ENCODE data around the gene FLVCR2.

FLVCR2 gene

DNA sequence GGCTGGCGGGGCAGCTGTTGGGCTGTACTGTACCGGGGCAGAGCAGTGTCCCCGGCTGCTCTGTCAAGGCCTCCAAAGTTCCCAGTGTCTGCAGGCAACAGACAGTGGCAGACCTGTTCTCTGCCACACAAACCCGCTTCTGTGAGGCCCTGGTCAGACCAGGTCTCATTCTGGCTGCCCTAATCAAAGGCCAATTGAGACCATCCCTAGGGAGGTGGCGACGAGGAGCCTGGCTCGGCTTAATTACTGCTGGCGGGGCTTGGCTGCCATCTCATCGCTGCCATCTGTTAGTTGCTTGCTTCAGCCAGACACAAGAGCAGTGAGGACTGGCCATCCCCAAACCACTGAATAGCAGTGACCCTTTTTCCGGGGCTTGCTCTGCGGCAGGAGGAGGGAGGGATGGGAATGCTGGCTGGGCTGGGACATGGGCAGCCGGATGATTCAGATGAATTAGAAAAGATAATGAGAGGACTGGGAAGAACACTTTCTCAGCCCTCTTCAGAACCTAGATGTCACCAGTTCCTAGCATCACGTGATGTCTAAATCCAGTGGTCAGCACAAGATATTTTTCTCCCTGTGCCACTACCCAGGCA, 57.8 kb downstream of the FLVCR2 start:
- no peak for DNase-seq

DNA sequence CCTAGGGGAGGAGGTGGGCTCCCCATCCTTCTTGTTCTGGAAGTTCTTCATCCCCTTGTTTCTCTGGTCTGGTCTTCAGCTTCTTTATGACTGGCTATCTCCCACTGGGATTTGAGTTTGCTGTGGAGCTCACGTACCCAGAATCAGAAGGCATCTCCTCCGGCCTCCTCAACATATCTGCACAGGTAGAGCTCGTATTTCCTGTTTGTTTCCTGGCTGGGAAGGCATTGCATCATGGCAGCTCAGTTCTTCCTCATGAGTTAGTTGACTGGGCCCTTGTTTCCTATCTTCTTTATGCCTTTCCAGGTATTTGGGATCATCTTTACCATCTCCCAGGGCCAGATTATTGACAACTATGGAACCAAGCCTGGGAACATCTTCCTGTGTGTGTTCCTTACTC, 62.5 kb downstream of the FLVCR2 start:
- DNase-seq, result no peak

DNA sequence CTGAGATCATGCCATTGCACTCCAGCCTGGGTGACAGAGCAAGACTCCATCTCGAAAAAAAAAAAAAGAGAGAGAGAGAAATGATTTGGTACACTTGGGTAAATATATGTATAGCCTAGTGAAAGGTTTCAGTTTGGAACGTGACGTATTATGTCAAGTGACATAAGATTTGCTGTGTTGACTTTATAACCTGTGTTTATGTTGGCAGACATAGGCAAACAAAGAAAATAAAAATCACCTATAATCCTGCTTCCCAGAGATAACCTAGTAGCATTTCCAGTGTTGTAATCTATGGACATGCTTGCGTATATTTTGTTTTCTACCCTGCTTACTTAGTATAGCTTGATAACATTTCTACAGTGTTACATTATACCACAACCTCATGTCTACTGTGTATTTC, 65.6 kb downstream of the FLVCR2 start:
- no peak for DNase-seq

DNA sequence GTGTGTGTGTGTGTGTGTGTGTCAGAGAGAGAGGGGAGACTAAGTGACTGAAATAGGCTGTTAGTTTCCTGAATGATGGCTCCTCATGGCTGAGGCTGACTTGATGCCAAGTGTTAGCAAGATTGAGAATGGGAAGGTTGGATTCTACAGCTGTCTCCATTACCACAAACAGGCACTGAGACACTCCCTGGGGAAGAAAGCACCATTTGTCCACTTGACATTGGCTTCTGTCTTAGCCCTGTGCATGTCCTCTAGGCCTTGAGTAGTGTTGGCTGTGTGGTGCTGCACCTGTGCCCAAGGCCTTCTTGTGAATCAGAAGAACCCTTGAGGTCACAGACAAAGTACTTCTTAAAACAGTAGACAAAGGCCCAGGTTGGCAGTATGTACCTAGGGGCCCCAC, 66.6 kb downstream of the FLVCR2 start:
- DNase-seq, result no peak

DNA sequence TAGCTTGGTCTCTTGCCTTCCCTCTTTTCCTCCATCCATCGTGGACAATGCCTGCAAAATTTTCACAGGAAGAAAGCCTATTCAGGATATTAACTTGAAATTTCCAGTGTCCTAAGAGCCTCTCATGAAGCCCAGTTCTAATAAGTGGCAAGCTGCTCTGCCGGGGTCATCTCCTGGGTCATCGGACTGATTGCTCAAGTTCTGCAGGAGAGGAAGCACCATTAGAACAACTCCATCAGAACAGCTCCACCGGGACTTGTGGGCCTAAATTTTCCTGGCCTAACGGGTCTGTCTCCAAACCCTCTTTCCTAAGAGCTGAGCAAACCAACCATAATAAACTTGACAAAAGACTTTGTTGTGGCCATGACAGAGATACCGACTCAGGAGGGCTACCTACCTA, 68.3 kb downstream of the FLVCR2 start:
- no peak for DNase-seq

DNA sequence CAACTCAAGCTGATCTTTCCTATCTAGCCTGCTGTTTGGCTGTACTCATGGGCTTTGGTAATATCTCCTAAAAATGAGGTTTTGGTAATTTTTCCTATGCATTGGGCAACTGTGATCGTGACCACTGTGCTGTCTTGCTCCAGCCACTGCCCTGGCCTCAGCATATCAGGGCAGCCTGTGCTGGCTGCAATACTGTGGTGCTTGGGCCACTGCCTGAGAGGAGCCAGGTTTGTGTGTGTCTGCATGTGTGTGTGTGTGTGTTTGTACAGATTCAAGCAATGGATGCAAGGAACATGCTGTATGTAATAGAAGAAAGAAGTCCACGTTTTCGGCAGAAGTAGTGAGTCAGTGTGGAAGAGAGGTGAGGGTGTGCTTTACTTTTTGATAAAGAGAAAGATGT, 69.2 kb downstream of the FLVCR2 start:
- no peak for DNase-seq

DNA sequence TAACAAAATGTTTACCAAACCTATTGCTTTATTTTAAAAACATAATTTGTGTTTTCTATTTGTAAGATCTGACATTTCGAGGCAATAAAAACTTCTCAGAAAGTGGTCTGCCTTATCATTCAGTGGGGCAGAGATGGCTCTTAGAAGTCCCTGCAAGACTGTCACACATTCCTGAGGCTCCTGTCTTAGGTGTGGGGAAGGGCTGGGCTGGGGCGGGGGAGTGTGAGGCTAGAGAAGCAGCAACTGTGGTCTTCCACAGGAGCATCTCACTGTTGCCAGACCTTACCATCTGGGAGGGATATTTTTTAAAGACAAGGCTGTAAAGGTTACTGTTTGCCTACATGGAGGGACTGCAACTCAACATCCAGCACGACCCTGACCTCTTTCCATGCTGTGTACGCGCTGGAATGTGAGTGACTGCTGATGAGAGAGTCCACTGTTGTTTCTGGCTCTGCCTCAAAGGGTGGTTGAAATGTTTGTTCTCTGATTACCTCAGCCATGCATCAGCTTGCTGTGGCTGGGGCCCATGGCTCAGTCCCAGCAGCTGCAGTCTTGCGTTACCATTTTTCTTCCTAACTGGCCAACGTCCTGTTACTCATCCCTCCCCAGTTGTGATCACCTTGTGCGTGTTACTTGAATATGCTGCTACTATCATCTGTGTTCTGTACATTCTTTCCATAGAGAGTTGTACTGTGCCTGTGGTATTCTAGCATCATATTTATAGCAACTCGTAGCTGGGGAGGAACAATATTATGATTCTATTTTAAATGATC, 69.8 kb downstream of the FLVCR2 start:
- no peak for DNase-seq

DNA sequence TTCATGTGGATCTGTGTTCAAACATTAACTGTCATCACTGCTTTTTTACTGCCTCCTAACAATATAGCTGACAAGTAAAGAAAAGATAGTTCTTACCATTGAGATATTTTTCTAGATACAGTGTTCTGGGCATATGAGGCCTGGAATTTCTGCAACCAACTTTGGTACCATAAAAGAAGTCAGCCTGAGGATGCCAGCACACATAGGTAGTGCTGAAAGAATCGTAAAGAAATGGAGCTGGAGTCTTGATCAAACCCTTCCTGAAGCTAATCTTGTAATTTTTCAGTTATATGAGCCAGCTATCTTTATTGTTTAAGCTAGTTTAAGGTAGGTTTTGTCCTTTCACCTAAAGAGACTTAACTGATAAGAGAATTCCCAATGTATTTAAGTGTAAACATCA, 70.9 kb downstream of the FLVCR2 start:
- DNase-seq, result no peak

DNA sequence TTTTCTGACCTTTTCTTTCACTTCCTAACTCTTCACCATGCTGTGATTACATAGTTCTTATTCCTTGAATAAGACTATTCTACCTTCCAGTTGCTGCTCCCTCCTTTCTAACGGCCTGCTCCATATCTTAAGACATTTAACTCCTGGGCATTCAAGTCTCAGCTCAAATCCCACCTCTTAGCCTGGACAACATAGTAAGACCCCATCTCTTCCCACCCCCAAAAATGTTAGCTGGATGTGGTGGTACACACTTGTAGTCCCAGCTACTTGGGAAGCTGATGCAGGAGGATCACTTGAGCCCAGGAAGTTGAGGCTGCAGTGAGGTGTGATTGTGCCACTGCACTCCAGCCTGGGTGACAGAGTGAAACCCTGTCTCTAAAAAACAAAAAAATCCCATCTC, 71.4 kb downstream of the FLVCR2 start:
- DNase-seq, result no peak

DNA sequence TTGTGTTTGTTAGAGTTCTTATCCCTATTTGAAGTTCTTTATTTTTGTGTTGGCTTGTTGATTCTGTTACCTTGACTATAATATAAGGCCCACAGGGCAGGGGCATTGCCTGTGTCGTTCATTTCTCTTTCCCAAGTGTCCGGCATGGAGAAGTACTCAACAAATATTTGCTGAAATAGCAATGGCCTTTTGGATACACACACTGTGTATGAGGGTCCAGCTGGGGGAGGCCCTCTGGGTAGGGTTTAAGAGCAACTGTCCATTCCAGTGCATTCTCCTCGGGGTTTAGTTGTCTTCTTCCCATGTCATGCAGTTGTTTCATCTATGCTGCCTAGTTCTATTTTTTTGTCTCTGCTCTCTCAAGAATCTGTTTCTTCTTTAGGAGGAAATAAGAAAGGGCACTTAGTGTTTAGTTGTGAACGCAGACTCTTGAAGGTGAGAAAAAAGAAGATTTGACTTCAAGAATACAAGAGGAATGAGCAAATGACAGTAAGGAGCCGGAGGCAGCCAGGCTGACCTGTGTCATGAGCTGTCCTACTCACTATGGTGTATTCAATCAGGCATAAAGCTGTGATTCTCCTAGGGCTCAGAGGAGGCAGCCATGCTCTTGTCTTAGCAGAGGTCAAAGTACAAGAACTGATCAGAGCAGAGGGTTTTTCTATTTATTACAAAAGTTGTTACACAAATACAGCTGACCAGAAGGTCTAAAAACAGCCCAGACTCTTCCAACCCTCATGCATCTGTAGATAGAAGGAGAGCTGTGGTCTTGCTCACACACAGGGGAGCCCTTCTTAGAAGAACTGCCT, 72.0 kb downstream of the FLVCR2 start:
- DNase-seq, result no peak

DNA sequence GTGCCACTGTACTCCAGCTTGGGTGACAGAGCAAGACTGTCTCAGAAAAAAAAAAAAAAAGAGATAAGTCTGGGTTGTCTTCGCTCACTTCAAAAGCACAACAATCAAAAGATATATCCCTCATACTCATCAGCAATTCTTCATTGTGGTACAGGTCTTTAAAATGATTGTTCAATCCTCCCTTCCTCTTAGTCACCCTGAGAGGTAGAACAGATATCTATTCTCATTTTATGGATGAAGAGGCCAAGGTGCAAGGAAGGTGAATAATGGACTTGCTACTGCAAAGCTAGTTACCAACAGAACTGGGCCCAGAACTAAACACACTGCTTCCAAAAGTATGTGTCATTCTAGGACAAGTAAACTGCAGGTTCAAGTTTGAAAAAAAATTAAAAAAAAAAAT, 75.1 kb downstream of the FLVCR2 start:
- DNase-seq, result no peak

DNA sequence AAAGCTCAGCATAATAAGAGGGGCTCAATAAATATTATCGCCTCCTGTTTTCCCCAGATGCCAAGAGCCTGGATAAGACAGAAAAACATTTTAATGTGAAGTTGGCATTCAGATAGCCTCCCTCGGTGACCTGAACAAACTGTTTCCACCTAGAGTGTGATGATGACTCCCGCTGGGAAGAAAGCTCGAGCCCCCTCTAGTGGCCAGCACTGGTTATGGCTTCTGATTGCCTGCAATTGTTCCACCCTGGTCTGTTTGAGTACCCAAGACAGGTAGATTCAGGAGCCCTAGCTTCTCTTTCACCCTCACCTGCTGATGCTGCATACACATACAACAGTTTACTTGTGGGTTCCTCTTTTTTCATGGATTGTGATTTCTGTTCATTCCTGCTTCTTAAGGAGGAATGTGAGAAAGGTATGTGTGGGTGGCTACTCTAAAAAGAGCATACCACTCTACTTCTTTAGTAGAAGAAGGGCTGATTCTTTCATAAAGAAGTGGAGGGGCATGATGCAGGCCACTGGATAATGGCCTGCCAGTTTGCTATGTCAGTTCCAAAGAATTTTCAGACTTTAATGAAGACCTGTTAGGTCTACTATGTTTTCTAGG, 75.8 kb downstream of the FLVCR2 start:
- DNase-seq, result peak; percentile 60 to 95

DNA sequence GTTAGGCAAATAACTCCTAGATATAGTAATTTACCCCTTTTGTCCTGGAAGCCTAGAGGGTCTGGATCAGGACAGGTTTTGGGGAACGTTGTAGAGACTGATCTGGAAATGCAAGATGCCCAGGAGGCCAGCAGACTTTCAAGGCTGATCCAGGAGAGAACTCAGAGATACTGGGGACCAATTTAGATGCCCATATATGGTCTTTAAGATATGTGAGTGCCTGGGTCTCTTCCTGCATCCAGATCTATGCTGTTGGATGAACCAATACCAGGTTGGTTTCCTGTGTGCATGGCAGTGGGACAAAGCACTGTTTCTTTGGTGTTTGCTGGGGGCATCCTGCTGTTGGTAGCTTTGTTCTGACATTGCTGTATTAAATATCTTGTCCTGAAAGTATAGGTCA, 76.8 kb downstream of the FLVCR2 start:
- no peak for DNase-seq

DNA sequence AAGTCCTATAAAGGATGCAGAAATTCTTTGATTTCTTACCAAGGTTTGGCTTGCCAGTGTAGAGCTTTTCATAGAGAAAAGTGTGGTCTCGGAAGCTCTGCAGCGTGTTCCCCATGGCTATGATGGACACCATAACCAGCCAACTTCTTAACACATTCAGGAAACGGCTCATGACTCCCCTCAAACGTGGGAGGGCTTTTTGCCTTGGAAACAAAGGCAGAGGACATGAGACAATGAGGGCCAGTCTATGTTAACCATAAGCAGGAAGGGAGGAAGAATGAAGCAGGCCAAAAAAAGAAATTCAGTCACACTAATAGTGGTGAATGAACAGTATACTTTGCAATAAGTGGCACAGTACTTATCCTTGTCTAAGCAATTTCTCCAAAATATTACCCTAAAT, 78.9 kb downstream of the FLVCR2 start:
- DNase-seq, result no peak

DNA sequence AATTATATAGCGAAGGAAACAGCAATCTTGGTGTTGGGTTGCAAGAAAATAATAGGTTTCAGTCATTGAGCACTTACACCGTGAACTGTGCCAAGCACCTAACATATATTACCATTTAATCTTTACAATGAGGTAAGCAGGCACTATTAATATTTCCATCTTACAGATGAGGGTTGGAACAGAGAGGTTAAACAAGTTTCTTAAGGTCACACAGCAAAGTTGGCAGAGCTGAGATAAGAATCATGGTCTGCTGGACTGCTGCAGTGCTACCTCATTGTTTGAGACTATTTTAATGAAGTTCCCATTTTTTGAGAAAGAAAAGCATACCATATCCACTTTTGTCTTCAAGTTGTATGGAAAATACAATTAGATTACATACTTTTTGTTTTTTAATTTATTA, 80.5 kb downstream of the FLVCR2 start:
- no peak for DNase-seq

DNA sequence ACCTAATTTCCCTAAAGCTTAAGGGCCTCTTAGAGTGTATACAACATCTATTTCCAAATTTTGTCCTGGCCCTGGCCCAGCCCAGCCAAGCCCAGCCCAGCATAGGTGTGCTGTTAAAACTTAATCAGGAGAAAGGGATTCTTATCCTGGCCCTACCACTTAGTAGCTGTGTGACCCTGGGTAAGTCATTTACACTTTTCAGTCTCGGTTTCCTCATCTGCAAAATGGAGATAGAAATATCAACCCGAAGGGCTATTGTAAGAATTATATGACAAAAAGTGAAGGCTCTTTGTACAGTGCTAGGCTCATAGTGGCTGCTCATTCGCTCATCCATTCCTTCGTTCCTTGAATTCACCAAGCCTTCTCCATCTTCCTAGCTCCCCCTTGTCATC, 81.8 kb downstream of the FLVCR2 start:
- DNase-seq, result no peak

DNA sequence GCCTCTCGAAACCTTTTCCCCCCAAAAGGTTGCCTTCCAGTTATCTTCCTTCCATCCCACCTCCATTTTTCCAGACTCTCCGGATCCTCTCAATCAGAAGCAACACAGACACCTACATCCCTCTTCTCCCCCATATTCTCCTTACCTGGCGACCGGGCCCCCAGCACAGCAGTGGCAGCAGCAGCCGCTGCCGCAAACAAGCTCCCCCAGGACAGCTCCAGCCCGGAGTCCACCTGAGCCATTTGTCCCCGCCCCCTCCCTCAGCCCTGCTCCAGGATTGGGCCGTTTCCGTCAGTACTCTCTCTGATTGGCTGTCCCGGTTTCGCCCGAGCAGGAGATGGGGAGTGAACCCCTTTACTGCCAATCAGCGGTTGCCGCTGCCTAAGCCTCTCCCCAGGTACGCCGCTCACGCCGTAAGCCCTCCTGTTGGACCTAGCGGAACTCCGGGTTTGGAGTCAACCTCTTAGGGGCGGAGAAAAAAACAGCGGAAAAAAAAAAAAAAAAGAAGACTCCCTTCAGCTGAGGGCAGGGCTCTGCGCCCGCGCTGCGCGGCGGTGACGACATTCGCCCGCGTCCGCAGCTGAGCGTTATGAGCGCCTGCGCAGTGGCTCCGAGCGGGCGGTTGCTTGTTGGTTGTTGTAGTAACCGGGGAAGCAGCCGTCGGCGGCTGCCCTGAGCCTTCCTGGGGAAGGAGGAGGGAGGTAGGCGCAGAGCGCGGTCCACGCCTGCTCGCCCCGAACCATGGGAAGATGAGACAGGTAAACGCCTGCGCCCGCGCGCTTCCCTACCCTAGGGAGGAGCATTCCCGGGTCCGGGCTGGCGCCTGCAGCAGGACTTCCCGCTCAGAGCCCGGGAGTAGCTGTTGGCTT, 82.4 kb downstream of the FLVCR2 start, which contains the start of the genes ERG28 and TTLL5:
TSS of gene ERG28 (minus strand) at position 247 of the 869 bp plus-strand sequence. CDS start 3,374 bp downstream, outside the sequence.
TSS of gene TTLL5 (plus strand) at position 617 of the 869 bp plus-strand sequence. CDS start 1,904 bp downstream, outside the sequence.
- DNase-seq, result peak; percentile 94

DNA sequence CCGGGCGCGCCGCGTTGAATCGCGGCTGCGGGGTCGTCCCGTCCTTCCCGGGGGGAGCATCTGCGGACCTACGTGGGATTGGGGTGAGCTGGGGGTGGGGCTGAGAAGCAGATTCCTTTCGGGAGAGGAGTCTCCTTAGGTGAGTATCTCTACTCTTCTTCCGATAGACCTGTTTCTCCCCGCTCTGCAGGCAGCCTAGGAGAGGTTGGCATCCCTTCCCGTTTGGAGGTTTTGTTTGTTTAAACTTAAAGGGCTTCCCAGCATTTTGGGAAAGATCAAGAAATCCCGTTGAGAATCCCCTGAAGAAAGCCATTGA, 83.0 kb downstream of the FLVCR2 start:
- no peak for DNase-seq

DNA sequence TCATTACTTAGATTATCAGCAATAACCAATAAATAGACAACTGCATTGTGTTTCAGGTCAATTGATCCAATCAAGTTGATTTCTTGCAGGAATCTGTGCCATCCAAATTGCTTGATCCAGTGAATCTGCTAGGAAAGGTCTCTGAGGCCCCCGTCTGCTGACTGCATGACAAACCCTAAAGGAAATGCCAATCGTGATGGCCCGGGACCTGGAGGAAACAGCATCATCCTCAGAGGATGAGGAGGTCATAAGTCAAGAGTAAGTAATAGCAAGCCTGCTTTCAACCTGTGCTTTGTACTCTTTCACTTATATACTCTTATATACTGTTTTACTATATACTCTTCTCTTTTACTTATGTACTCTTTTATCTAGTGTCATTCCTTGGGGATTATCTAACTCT, 84.5 kb downstream of the FLVCR2 start:
- DNase-seq, result no peak

DNA sequence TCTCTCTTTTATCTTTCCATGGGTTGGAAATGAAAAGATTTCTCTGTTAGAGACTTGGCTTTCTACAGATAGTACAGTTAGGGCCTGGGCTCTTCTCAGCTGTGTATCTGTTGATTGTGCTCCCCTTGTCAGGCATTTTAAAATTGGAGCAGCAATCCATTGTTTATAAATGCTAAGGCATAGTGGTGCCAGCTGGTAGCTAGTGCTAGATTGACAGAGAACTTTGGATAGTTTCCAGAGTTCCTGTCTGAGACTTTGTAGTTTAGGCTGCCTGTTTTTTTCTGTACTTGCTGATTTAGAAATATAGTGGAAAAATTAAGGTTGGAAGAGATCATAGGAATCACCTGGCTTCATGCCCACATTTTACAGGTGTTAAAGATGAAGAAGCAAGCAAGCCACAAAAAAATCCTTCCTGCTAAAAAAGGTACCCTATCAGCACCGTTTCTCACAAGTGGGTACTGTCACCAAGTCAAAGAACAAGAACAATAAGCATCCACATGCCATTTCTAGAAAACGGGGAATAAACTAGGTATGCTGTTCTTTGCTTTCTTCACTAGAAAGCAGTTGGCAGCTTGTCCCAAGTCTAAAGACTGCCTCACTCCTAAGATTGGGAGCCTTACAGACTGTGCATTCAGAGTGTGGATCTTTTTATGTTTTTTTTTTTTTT, 88.8 kb downstream of the FLVCR2 start:
- no peak for DNase-seq

DNA sequence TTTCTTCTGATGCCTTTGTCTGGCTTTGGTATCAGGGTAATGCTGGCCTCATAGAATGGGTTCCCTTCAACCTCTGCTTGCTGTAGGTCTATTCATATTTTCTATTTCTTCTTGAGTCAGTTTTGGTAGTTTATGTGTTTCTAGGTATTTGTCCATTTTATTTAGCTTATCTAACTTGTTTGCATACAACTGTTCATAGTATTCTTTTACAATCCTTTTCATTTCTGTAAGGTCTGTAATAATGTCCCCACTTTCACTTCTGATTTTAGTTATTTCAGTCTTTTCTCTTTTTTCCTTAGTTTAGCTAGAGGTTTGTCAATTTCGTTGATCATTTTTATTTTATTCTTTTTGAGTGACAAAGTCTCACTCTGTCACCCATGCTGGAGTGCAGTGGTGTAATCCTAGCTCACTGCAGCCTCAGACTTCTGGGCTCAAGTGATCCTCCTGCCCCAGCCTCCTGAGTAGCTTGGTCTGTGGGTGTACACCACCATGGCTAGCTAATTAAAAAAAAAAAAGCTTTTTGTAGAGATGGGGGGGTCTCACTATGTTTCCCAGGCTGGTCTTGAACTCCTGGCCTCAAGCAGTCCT, 94.3 kb downstream of the FLVCR2 start:
- no peak for DNase-seq

All from inflammatory macrophage treated with lipopolysaccharide for 1 hour (primary cell).